HG03025 (cell line): ENCODE results near the gene IPMK.

Experiments
- ATAC-seq: cut with Tn5 transposase; IDR thresholded peaks from one replicate; pipeline ENCODE4 v1.9.1; 2021; ENCODE audit warnings: mild to moderate bottlenecking, moderate library complexity; ENCODE audit not compliant: unreplicated experiment, low FRiP score

The IPMK gene

DNA sequence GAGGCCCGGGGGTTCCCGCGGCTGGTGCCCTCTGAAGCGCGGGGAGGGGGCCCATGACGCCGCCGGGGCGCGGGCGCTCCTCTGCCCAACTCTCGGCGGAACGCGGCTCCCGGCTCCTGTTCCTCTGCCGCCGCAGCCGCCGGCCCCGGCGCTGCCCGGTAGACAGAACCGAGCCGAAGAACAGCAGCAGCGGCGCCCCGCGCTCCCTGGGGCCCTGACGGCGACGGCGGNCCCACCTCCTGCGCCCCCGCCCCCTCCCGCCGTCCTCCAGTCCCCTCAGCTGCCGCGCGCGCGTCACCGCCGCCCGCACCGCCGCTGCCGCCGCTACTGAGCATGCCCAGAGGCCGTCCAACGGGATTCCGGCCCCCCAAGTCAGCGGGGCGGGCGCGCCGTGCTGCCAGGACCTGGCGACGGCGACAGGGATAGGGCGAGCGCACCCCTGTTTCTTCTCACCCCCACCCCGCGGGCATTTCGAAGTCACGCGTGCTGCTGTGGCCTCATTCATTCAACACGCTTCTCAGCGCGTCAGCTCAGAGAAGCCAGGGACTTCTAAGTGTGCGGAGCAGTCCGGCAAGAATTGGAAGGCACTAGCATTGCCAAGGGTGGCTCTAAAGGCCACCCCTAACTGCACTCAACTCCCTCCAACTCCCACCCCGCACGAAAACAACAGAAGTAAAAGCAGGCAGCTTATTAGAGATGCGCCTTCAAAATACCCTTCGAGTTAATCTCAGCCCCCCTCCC, at the start of gene IPMK:
Gene IPMK, minus strand, starts transcription at position 182 of the 741 bp plus-strand sequence. CDS start 283 bp downstream, outside the sequence.
- ATAC-seq = peak; percentile 55

DNA sequence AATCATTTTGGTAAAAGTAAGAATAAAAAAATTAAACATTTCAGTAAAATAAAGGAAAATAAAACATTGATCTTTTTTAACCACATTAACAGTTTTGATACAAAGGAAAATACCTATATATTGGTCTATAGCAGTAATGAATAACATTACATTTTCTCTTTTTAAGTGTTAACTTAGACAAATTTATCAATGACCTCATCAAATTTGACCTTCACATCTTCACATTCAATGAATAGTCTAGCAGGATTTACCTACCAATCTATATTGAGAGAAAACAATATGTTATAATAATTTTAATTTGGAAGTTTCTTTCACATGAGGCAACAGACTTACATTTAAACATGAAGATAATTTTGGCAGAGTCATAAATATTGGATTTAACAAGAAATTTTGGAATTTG, 49.2 kb upstream of the IPMK start:
- no peak for ATAC-seq

DNA sequence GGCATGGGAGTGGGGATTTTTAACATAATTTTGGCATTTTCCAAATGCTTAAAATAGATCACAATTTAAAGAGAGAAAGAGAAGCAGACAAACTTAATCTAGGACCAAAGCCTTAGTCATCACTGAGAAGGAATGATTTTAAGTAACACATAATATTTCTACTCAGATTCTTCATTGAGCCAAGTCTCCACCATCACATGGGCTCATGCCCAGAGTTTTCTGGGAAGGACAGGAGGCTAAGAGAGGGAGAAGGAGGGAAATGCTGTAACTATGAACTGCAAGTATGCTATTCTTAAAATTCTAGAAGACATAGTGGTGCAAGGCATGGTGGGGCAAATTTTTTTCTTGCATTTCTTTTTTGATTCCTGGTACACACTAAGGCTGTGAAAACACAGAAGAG, 43.3 kb upstream of the IPMK start:
- no peak for ATAC-seq

DNA sequence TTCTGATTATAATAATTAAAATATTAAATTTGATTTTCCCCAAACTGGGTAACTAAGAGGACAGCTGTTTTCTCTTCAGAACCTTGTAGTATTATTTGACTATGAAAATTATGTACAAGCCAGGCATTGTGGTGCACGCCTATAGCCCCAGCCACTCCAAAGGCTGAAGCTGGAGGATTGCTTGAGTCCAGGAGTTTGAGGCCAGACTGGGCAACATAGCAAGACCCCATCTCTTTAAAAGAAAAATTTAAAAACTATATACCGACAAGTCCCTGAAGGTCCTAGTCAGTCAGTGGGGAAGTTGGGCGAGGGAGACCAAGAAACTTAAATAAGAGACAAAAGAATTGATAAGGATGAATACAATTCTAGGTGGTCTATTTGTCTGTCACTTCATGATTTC, 40.0 kb upstream of the IPMK start:
- no peak for ATAC-seq

DNA sequence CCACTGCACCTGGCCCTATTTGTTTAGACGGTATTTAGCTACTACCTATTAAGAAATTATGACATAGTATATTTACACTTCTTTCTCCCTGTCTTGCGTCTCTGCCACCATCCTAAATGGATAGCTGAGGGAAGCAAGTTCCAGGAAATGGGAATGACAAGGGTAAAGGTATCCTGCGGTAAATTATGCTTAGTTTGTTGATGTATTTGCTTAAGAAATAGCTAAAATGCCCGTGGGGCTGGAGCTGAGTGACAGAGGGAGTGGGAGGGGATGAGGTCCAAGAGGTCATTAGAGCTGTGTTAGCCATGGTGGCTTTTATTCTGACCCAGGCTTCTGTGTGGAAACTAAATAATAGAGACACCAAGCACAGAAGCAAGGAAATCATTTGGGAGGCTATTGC, 38.1 kb upstream of the IPMK start:
- ATAC-seq = no peak

DNA sequence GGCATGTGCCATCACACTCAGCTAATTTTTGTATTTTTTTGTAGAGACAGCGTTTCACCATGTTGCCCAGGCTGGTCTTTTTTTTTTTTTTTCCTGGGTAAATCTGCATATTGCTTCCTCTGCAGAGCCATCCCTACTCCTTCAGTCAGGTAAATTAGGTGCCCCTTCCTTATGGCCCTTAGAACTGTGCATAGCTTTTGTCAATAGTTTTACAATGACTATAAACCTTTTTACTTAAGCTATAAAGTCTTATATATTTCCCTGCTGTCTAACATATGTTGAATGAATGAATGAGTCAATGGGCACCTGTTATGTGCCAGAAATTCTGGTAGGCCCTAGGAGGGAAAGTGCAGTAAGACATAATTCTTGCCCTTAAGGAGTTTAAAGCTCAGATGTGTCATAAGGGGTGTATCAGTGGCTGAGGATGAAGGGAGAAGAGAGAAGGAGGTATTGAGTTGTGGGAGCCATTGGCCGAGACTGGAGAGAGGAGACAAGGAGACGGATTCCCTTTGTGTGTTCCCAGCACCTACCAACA, 36.5 kb upstream of the IPMK start:
- no peak for ATAC-seq

DNA sequence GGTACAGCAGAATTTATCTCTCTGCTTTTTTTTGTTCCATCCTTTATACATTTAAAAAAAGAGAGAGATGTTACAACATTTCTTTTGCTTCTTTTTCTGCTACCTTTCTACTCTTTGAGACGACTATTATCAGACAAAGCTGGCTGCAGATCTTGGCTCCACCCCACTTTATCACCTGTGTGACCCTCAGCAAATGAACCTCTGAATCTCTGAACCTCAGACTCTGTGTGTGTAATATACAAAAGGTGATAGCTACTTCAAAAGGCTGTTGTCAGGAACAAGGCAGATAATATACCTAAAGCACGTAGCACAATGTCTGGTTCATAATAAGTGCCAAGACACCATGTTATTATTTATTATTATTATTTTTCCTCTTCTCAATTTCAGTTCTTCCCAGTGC, 34.6 kb upstream of the IPMK start:
- ATAC-seq = no peak

DNA sequence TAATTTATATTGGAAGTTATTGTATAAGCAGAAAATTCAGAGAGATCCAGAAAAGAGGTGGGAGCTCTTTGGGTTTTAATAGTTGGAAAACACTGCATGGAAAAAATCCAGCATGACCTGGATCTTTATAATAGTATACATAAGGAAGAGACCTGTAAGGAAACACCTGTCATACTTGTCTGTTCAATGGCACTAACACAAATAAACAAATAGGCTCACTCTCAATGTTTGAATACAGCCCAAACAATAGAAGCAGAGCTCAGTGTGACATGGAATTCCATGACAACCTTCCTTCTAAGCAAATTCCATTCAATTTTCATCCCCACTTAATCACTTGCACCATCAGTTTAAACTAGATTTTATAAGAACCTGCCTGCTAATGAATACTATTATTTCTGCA, 33.0 kb upstream of the IPMK start:
- ATAC-seq = no peak

DNA sequence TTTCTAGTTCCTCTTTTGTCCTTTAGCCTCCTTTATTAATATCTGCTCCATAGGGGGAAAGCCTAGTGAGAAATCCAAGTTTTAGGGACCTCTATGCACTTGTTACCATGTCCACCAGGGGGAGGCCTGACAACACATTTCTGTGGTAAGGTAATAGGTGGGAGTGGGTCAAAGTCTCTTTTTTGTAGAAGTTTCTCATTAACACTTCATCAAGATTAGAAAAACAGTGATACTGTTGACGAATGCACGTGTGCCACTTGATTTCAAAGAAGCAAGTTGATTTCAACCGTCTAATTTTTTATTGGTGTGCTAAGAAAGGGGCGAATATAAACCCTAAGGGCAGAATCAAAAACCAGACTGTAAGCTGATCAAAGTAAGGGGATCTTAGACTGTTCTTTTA, 31.9 kb upstream of the IPMK start:
- ATAC-seq = no peak

DNA sequence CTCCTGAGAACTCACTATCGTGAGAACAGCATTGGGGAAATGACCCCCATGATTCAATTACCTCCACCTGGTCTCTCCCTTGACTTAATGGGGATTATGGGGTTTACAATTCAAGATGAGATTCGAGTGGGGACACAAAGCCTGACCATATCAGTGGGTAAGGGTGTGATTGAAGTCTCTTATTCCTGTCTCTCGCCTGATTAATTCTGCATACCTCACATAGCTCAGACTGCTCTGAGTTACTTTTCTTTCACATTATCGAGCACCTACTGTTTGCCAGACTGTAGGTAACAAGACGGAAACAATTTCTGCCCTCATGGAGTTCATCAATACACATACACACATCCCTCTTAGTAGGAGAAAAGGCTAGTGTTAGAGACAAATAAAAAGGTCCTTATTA, 26.3 kb upstream of the IPMK start:
- no peak for ATAC-seq

DNA sequence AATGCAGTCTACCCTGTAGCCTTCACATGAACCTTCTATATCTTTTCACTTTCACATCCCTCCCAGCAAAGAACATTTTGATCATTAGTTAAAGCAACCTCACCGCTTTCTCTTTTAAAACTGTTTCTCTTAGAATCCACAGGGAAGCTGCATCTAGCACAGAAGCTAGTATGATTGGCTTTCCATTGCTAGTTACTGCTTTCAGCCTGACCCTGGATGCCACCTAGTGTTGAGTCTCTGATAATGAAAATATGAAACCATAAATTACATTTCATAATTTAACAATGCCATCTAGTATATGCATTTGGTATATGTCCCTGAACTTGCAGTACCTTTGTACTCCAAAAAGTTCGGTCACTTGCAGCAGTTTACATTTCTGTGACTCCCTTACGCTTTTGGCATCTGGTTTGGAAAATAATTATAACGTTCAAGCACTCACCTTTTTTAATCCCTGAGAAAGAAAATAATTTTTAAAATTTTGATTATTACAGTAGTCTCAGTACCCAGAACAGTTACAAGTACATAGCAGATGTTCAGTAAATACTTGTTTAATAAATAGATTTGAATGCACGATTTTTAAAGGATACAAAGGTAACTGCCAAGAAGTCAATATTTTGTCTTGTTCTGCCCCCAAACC, 24.0 kb upstream of the IPMK start:
- ATAC-seq = peak; percentile 74

DNA sequence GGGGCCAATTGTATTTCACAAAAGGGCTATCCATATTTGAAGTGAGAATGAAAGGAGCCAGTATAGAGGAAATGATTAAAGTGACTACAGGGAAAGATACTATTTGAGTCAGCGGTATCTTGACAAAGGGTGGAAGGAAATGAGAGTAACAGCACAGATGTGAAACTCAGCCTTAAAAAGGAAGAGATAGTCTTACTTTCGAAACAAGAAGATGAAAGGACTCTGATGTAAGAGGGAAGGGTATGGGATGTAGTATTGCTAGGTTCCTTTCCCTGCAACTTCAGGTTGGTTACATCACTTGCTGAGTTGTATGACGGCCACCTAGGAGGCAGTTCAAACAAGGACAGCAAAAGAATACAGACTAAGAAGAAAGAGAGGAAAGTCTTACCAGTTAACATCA, 14.9 kb upstream of the IPMK start:
- ATAC-seq = peak; percentile 96

DNA sequence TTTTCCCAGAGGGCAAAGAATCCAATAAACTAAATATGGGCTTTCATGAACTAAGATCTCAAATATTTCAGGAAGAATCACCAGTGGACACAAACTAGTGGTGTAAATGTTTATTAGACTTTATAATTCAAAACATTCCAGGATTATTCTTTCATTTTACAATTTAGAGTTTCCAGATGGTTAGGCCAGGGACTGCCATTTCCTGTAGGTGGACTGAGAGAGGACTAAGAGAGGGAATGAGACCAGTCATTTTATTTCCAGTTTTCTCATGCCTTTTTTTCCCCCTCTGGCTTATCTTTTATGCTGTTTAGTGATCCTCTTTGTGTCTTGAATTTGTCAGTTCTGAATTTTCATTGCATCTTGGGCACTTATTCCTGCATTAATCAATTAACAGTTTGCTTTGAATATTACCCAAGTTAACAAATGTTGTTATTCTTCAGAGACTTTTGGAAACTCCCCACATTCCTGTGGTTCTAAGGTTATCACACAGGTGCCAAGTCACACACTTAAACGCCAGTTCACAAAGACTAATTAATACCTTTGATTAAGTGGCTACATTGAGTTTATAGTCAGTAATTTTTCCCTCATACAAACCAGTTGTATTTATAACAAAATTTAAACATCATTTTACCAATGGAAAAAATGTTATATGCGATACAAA, 13.5 kb upstream of the IPMK start:
- no peak for ATAC-seq

DNA sequence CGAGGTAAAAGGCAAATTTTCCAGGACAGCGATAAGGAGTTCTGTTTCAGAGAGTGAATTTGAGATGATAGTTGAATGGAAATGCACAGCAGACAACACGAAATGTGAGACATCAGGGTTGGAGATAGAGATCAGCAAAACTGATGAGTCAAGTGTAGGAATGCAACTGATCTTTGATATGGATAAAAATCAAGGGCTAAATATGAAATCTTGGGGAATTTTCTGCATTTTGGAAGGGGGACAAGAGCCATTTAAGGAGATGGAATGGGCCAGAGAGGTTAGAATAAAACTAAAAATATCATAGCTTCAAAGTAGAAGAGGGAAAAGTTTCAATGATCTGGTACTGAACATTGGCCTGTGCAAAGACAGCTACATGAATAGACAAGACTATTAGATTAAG, 12.8 kb upstream of the IPMK start:
- ATAC-seq = no peak

DNA sequence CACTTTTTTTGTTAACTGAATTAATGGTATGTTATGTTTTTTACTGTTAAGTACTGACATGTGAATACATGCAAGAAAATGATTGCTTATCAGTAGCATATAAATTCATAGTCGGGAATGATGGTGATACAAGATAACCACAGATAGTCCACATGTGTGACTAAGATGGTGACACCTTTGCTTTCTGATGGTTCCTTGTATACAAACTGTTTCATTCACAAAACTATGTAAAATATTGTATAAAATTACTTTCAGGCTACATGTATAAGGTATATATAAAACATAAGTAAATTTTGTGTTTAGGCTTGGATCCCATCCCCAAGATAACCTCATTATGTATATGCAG, 11.2 kb upstream of the IPMK start:
- ATAC-seq = no peak

DNA sequence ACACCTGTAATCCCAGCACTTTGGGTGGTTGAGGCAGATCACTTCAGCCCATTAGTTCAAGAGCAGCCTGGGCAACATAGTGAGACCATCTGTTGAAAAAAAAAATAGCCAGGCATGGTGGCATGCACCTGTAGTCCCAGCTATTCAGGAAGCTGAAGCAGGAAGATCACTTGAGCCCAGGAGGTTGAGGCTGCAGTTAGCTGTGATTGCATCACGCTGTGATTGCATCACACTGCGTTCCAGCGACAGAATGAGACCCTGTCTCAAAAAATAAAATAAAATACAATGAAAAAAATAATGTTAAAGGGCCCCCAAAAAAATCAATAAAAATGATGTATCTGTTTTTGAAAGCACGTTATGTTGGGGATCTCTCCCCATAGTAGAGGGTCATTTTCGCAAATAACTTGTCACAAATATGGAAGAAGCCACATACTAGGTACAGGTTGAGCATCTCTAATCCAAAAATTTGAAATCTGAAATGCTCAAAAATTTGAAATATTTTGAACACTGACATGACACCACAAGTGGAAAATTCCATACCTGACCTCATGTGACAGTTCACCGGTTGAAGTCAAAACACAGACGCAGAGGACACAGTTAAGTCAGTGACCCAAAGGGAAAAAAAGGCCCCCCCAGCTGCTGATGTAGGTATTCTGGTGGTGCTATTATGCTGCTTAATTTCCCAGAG, 10.7 kb upstream of the IPMK start:
- ATAC-seq = no peak

DNA sequence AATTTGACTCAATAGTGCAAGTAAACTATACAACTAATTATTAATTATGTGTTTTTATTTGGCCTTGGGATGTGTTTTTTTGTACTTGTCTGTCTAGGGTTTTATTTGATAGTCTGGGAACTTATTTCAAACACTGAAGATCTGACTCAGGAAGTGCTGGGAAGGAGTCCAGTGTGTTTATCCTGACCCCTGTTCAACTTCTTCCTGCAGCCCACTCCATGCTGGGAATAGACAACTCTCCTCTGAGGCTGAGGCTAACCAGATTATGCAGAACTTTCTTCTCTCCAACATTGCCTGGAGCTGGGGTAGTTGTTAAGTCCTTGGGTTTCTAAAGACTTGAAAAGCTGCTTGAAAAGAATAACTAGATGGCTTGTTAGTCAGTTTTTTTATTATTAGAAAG, 8.2 kb upstream of the IPMK start:
- ATAC-seq = no peak

DNA sequence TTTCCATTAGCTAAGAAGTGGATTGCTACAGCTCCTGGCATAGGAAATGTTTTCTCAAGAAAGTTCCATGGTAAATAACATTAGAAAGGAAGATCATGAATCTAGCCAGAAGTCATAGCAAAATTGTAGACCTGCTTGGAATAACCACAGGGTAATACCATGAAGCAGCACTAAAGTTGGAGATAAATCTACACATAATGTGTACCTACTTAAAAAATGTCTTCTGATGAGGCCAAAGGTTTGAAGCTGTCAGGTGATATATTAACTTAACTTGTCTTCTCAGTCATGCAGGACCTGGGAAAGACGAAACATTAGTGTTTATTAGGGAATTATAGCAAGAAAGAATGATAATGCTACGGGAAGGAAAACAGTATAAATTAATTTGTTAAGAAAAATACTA, 7.6 kb upstream of the IPMK start:
- ATAC-seq = no peak

DNA sequence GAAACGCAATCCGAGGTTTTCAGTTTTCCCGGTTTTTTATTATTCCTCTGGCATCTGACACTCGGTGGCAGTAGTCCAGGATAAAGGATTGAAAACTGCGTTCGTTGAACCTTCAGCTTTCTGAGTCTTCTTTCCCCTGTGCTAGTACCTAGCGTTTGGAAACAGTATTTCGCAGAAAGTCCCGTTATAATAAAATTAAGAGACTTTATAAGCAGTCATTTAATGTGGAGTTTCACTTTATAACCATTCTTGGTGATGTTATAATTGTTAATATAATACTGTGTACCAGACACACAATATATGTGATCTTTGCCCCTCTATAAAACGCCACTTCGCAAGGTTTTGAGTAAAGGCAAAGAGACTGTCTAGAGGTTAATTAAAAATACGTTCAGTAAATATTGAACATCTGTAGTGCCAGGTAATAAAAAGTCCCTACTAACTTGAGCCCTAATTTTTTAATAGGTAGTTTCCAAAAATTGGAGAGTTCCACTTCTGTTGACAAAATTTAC, 2.1 kb upstream of the IPMK start:
- no peak for ATAC-seq

DNA sequence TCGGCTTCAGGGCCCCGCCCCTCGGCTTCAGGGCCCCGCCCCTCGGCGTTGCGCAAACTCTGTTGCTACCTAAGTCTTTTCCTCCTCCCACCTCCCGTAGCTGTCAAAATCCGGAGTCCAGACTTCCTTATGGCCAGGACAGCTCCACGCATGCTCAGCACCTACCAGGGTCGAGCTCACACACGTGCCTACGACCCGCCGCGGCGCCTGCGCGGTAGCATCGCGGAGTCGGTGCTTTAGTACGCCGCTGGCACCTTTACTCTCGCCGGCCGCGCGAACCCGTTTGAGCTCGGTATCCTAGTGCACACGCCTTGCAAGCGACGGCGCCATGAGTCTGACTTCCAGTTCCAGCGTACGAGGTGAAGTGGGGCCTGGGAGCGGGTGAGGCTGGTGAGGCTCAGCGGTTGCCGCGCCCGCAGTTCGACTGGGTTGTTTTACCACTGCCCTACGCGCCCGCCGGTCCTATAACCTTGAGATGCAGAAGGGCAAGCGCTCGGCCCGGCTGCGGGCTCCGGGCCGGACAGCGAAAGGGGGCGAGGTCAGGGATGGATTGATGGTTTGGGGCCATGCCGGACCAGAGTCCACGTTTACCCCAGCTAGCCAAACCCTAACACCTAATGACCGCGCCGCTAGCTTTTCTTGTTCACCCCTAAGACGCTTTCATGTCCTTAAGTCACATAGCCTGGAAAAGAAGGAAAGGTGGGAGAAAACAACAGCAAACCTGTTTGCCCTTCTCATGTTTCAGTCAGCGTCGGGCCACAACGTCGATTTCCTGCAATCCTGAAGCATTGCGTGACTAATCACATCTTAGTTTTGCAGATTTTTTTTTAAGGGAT, 1.5 kb upstream of the IPMK start, which contains the start of gene CISD1:
Gene CISD1, plus strand, starts transcription at position 217 of the 836 bp plus-strand sequence. Its CDS starts 112 bp downstream, at position 329.
- ATAC-seq = peak; percentile 59
